SU-DHL-6 (cell line): ENCODE results near the gene SEMA3G.

Source experiments
- H2AFZ ChIP-seq: fragments of 200-600 bp; sonication (generic); 2 replicates; pipeline ENCODE4 v1.6.1; 2014; ENCODE audit warnings: low read depth, mild to moderate bottlenecking, moderate library complexity, mixed read lengths, antibody characterized with exemption, low read length; ENCODE audit not compliant: severe bottlenecking
- H3F3A ChIP-seq: fragments of 200-600 bp; shearing (Covaris generic); 2 replicates; pipeline ENCODE4 v1.6.0; 2016; ENCODE audit warnings: antibody characterized with exemption, mild to moderate bottlenecking; ENCODE audit not compliant: insufficient read depth
- H3K27ac ChIP-seq: fragments of 200-600 bp; sonication (generic); 2 replicates; pipeline ENCODE4 v1.5.1; 2016; ENCODE audit warnings: low read depth, mild to moderate bottlenecking, low read length, moderate library complexity, mixed read lengths
- H3K27me3 ChIP-seq: fragments of 200-600 bp; sonication (generic), shearing (Covaris generic); 2 replicates; pipeline ENCODE4 v1.6.0; 2014; ENCODE audit warnings: mild to moderate bottlenecking, low read length
- H3K36me3 ChIP-seq: fragments of 200-600 bp; sonication (generic); 2 replicates; pipeline ENCODE4 v1.6.1; 2014; ENCODE audit warnings: mild to moderate bottlenecking, low read length, mixed read lengths
- H3K4me2 ChIP-seq: fragments of 300-600, 200-600 bp; shearing (Covaris generic), sonication (generic); 2 replicates; pipeline ENCODE4 v1.6.0; 2014; ENCODE audit warnings: low read length, low read depth, mild to moderate bottlenecking; ENCODE audit not compliant: poor library complexity, severe bottlenecking
- H3K4me3 ChIP-seq: fragments of 200-600 bp; sonication (generic); 2 replicates; pipeline ENCODE4 v1.5.1; 2014; ENCODE audit warnings: antibody characterized with exemption, low read length, mild to moderate bottlenecking, mixed read lengths; ENCODE audit not compliant: insufficient read depth, poor library complexity, severe bottlenecking
- H3K79me2 ChIP-seq: fragments of 200-600 bp; sonication (generic); 2 replicates; pipeline ENCODE4 v1.6.1; 2014; ENCODE audit warnings: mild to moderate bottlenecking, low read length, moderate library complexity; ENCODE audit not compliant: insufficient read depth
- H3K9ac ChIP-seq: fragments of 200-600 bp; sonication (generic); 2 replicates; pipeline ENCODE4 v1.7.0; 2014; ENCODE audit warnings: mild to moderate bottlenecking, low read length
- H3K9me2 ChIP-seq: fragments of 200-600 bp; sonication (generic); replicated peaks from 2 replicates; pipeline ENCODE4 v1.6.1; 2014; ENCODE audit warnings: low read length; ENCODE audit not compliant: insufficient read depth
- H3K9me3 ChIP-seq: fragments of 200-600 bp; sonication (generic); 2 replicates; pipeline ENCODE4 v1.6.1; 2014; ENCODE audit warnings: low read length, mixed read lengths; ENCODE audit not compliant: insufficient read depth
- H4K20me1 ChIP-seq: fragments of 200-600 bp; sonication (generic); 2 replicates; pipeline ENCODE4 v1.6.1; 2014; ENCODE audit warnings: low read depth, mild to moderate bottlenecking, antibody characterized with exemption, low read length, moderate library complexity, mixed read lengths
- EZH2phosphoT487 ChIP-seq: fragments of 200-600 bp; sonication (generic), shearing (Covaris generic); conservative IDR thresholded peaks from 2 replicates; pipeline ENCODE4 v1.6.1; 2018; ENCODE audit warnings: mild to moderate bottlenecking, antibody characterized with exemption, low read length, moderate library complexity, mixed read lengths
- TF ChIP-seq, protein P1 (sequence below): fragments of 200-600 bp; sonication (generic); IDR thresholded peaks from one replicate; pipeline ENCODE4 v1.5.1; 2017; ENCODE audit warnings: antibody characterized with exemption, mild to moderate bottlenecking, low read length, moderate library complexity; ENCODE audit not compliant: insufficient read depth, poor library complexity, severe bottlenecking

Gene SEMA3G

GRCh38 chr3:52433996-52434479 is 10.9 kb downstream of the SEMA3G start:
- Histone ChIP-seq H3K27me3 (no peaks in the 10 kb centered on the region), H4K20me1 (no peaks in the 10 kb centered on the region), H2AFZ (no peak overlapping the region), H3K4me3 (no peak overlapping the region), H3K9me2 (no peaks in the 10 kb centered on the region), H3K79me2 (no peaks in the 10 kb centered on the region), H3K27ac (no peak overlapping the region), H3F3A (no peaks in the 10 kb centered on the region), H3K36me3 (no peaks in the 10 kb centered on the region), H3K9ac (no peak overlapping the region), H3K9me3 (no peaks in the 10 kb centered on the region), H3K4me2 (no peak overlapping the region)
- TF ChIP-seq EZH2phosphoT487, result no peak

DNA sequence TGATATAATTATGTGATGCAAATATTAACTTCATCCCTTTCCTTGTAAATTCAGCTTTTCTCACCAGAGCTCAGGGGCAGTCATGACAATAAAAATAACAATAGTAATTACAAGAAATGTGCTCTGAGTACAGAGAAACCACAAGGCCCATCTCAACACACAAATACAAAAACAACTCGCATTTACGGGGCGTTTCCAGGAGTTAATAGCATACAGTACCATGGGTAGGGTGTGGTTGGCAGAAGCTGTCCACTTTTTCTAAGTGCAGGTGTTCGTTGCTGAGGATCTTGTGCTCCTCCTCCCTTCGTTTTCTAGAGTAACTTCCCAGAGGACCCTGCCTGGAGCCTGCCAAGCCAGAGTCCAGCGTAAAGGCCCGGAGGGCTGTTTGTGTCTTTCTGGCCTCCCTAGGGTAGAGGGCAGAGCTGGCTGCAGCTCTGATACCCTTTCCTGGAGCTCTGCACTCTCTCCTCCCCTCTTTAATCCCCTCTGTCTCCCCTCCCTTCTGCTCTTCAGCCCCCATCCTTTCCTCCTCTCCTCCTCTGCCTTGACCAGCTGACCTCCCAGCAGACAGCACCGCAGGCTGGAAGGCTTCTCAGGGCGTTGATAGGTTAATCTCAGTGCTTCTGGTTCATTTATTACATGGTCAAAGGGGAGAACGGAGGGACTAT is 11.4 kb downstream of the SEMA3G start:
- H3K27me3 ChIP-seq, result no peaks in the 10 kb centered on the region
- no peak overlapping the region for H3K4me3 ChIP-seq
- no peak overlapping the region for H3K9ac ChIP-seq
- no peaks in the 10 kb centered on the region for H3K36me3 ChIP-seq
- no peak overlapping the region for H3K4me2 ChIP-seq
- no peak for TF ChIP-seq EZH2phosphoT487
- TF ChIP-seq, protein P1, sequence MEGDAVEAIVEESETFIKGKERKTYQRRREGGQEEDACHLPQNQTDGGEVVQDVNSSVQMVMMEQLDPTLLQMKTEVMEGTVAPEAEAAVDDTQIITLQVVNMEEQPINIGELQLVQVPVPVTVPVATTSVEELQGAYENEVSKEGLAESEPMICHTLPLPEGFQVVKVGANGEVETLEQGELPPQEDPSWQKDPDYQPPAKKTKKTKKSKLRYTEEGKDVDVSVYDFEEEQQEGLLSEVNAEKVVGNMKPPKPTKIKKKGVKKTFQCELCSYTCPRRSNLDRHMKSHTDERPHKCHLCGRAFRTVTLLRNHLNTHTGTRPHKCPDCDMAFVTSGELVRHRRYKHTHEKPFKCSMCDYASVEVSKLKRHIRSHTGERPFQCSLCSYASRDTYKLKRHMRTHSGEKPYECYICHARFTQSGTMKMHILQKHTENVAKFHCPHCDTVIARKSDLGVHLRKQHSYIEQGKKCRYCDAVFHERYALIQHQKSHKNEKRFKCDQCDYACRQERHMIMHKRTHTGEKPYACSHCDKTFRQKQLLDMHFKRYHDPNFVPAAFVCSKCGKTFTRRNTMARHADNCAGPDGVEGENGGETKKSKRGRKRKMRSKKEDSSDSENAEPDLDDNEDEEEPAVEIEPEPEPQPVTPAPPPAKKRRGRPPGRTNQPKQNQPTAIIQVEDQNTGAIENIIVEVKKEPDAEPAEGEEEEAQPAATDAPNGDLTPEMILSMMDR, result no peak
- H3F3A ChIP-seq, result no peaks in the 10 kb centered on the region
- H3K9me2 ChIP-seq, result no peaks in the 10 kb centered on the region
- H3K9me3 ChIP-seq, result no peaks in the 10 kb centered on the region
- H4K20me1 ChIP-seq, result no peaks in the 10 kb centered on the region
- H2AFZ ChIP-seq, result no peak overlapping the region
- no peak overlapping the region for H3K27ac ChIP-seq
- H3K79me2 ChIP-seq, result no peaks in the 10 kb centered on the region

DNA sequence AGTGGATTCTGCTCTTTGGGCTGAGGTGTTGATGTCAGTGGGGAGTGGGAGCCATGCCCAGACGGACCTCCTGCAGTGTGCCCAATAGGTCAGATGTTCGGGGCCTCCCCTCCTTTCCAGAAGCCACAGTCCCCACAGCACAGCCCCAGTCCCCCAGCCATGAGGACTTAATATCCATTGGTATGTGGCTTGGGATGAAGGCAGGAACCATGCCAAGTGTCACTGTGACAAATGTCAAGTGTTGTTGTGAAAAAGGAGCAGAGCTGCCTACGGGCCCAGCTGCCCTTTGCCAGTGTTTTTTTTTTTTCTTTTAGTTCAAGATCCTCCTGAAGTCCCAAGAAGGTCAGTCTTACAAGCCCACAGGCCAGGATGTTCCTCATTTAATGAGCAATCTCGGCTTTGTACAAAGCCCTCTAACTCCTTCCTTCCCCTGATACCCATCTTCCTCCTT is 12.2 kb downstream of the SEMA3G start:
- H3K4me3 ChIP-seq, result no peak overlapping the region
- H3F3A ChIP-seq, result no peaks in the 10 kb centered on the region
- H3K27me3 ChIP-seq, result no peaks in the 10 kb centered on the region
- TF ChIP-seq, protein P1, result no peak
- TF ChIP-seq EZH2phosphoT487, result no peak
- no peaks in the 10 kb centered on the region for H3K9me3 ChIP-seq
- H3K4me2 ChIP-seq, result no peak overlapping the region
- H3K9me2 ChIP-seq, result no peaks in the 10 kb centered on the region
- H3K27ac ChIP-seq, result no peak overlapping the region
- H3K9ac ChIP-seq, result no peak overlapping the region
- no peaks in the 10 kb centered on the region for H4K20me1 ChIP-seq
- H2AFZ ChIP-seq, result no peak overlapping the region
- H3K79me2 ChIP-seq, result no peaks in the 10 kb centered on the region
- H3K36me3 ChIP-seq, result no peaks in the 10 kb centered on the region

- no peaks in the 10 kb centered on the region for H3K9me2 ChIP-seq
- TF ChIP-seq, protein P1, result no peak
- TF ChIP-seq EZH2phosphoT487, result no peak
- no peaks in the 10 kb centered on the region for H3K27me3 ChIP-seq
- H3K27ac ChIP-seq, result no peak overlapping the region
- H3F3A ChIP-seq, result no peaks in the 10 kb centered on the region
- no peak overlapping the region for H3K4me2 ChIP-seq
- no peak overlapping the region for H2AFZ ChIP-seq
- no peaks in the 10 kb centered on the region for H4K20me1 ChIP-seq
- H3K79me2 ChIP-seq, result no peaks in the 10 kb centered on the region
- H3K4me3 ChIP-seq, result no peak overlapping the region
- no peaks in the 10 kb centered on the region for H3K36me3 ChIP-seq
- H3K9me3 ChIP-seq, result no peaks in the 10 kb centered on the region
- H3K9ac ChIP-seq, result no peak overlapping the region
These were observed 12.7 kb downstream of the SEMA3G start for GRCh38 chr3:52432225-52432624.
